Posterior vena cava (tissue), 2 donors: ENCODE results near the gene TAPBPL. TPM values are rescaled to one million over a fixed set of nuclear protein-coding genes. Genes with fewer than 3 reads are reported as not detected.

ENCODE experiments used
- DNase-seq: peaks from one replicate; pipeline ENCODE4 v3.0.0-alpha.2; 2020; ENCODE audit warnings: low spot score
- intact Hi-C, 2 donors: fragments of 100-400 bp; cut with DNase I; formaldehyde crosslinking; loops; one replicate each; pipeline versions ENCODE4 v1.14.1 to v1.14.2; 2022 to 2023
- long read RNA-seq, 2 donors: library from polyadenylated mRNA; unstranded; transcript quantifications; one replicate each; pipeline ENCODE4 v2.0.0, GENCODE V29; 2020 to 2021
- total RNA-seq, 2 donors: library from RNA; stranded (reverse); fragmentation: NEBNext Ultra II Directional; extraction: Animal tissue kit (Norgen Biotek cat#: 25700); gene quantifications; one replicate each; pipeline ENCODE4 v1.2.1, GENCODE V29; 2021
- donor health status: DM: yes; HTN: yes; CAD: no.
- donor health status: DM: yes; HTN: yes; CAD: no.

TAPBPL gene, protein sequence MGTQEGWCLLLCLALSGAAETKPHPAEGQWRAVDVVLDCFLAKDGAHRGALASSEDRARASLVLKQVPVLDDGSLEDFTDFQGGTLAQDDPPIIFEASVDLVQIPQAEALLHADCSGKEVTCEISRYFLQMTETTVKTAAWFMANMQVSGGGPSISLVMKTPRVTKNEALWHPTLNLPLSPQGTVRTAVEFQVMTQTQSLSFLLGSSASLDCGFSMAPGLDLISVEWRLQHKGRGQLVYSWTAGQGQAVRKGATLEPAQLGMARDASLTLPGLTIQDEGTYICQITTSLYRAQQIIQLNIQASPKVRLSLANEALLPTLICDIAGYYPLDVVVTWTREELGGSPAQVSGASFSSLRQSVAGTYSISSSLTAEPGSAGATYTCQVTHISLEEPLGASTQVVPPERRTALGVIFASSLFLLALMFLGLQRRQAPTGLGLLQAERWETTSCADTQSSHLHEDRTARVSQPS
- 10 to 100 TPM; 15.3 to 20.6 TPM for total RNA-seq
- long read RNA-seq, donor 1, transcript TAPBPL-201 (7 exons, 1,741 nt), result major isoform, 6 of 10 reads
- long read RNA-seq, donor 1, partial matches to known transcripts, result 4 of 10 reads
- long read RNA-seq, donor 1, other reads (novel, unspliced or antisense), result 0 of 10 reads
- long read RNA-seq, donor 2, transcript TAPBPL-201 (7 exons, 1,741 nt), result major isoform, 92 of 103 reads
- long read RNA-seq, donor 2, partial matches to known transcripts, result 3 of 103 reads
- long read RNA-seq, donor 2, other reads (novel, unspliced or antisense), result 8 of 103 reads

DNA sequence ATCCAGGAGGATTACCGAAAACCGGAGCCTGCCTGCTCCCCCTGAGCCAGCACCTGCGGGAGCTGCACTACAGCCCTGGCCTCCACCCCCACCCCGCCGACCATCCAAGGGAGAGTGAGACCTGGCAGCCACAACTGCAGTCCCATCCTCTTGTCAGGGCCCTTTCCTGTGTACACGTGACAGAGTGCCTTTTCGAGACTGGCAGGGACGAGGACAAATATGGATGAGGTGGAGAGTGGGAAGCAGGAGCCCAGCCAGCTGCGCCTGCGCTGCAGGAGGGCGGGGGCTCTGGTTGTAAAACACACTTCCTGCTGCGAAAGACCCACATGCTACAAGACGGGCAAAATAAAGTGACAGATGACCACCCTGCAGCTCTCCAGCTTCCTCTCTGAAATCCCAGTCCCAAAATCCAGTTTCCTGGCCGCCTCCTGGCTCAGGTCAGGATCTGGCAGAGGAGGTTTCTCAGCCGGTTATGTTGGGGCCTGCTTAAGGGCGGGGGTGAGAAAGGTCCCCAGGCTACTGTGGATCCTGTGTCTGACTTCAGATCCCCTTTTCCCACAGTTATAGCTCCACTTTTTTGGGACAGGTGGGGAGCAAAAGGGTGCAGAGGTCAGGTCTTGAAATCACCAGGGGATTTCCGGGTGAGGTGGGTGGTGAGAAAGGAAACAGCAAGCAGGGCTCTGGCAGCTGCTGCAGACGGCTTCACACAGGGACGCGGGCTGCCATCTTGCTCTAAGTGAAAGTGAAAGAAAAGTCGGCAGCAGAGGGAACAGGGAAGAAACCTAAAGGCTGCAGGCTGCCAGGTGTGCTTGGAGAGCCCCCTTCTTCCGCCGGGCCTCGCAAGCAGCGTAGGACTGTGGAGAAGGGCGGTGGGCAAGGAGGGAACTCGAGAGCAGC lies at the start of gene TAPBPL:
Gene TAPBPL (plus strand): TSS at position 695 of the 897 bp plus-strand sequence. CDS start 207 bp downstream, outside the sequence.
- peak; percentile 93 for DNase-seq
- intact Hi-C loops, result no loop called here

DNA sequence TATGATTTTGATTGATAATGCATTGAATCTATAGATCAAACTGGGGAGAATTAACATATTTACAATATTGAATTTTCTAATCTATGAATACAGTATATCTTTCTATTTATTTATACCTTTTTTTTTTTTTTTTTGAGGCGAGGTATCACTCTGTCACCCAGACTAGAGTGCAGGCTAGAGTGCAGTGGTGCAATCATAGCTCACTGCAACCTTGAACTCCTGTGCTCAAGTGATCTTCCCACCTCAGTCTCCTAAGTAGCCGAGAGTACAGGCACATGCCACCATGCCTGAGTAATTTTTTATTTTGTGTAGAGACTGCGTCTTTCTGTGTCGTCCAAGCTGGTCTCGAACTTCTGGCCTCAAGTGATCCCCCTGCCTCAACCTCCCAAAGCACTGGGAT lies 47.5 kb upstream of the TAPBPL start:
- DNase-seq, result no peak
- intact Hi-C loops, result no loop called here

DNA sequence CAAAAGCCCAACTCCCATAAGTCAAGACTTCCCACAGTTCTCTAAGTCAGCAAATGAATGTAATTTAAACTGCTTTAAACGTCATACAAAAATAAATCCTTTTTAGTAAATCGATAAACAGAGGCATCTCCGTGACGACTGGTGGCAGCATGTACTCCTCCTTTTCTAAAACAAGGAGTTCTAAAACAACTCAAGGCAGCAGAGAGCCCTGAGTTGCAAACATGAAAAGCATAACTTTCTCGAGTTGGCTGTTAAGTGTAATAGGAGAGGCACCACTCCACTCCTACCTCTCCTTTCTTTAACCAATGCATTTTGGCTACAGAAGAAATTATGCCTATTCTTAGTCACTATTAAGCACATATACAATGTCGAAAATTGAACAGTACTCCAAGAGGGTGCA lies 45.9 kb upstream of the TAPBPL start:
- intact Hi-C loops, result no loop called here
- DNase-seq, result no peak

DNA sequence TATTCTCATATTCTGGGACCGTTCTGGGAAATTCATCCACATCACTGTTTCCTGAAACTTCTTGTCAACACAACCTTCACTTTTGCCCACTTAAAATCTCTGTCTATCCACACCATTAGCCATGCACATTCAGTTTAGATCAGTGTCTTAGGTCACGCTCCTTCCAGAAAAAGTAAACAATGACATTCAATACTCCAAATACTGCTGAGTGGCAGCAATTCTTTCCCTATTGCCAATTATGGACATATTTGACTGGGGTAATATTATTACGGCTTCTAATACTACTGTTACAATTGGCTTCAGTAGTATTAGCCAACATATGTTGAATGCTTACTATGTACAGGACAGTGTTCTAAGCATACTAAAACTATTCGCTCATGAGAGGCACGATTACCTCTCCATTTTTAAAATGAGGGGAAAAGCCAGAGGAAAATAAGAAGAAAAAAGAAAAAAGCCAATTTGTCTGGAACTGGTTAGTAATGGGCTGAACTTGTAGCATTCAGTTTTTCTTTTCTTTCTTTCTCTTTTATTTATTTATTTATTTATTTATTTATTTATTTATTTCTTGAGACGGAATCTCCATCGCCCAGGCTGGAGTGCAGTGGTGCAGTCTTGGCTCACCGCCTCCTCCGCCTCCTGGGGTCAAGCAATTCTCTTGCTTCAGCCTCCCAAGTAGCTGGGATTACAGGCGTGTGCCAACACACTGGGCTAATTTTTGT lies 44.4 kb upstream of the TAPBPL start:
- intact Hi-C loops, result no loop called here
- DNase-seq, result no peak

DNA sequence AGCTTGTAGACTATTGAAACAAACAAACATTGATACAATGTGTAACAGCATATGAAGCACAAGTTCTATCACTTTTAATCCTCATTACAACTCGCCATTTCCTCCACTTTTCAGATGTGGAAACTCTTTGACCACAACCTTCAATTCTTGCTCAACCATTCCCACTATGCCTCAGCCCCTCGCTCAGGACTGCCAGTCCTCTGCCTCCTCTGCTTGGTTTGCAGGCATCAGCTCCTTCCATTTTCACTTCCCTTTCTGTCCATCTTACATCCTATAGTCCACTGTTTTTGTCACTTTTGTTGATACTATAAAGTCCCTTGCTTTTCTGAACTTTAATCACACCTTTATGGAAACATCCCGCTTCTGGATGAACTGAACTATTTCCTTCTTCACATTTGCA lies 35.2 kb upstream of the TAPBPL start:
- DNase-seq, result no peak
- intact Hi-C loops, result loop anchor here in 1 of 2 donors (2.0 kb wide), 1 partner anchor 32 kb away; the partner anchor contains the start of gene LTBR

DNA sequence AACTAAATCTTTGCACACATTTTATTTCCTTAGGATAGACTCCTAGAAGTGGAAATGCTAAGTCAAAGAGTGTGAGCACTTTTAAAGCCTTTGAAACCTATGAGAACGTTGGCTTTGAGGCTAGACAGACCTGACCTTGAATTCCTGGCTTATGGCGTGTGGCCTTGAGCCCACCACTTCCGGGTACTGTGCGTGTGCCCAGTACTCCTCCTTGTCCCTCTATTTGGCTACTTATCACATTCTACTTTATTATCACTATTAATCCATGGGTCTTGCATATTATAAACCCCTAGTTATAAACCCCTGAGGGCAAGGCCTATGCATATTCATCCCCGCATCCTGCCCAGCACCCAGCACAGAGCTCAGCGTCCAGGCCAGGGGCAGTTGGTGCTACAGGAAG lies 33.0 kb upstream of the TAPBPL start:
- DNase-seq, result peak; percentile 34
- intact Hi-C loops, result no loop called here

DNA sequence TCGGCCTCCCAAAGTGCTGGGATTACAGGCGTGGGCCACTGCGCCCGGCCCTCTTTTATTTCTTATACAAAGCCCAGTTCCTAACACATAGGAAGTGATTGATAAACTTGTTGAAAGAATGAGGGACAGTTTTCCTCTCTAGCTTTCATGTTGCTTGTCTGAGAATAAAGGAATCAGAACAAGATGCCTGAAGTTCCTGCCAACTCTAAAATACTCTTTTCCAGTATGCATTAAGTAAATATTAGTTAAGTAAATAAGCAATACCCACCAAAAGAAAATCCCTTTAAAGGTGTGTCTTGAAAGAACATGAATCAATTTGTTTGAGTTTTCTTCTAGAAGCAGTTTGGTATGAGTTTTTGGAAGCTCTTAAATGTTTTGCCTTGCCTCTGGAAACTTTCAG lies 31.5 kb upstream of the TAPBPL start:
- intact Hi-C loops, result no loop called here
- no peak for DNase-seq

DNA sequence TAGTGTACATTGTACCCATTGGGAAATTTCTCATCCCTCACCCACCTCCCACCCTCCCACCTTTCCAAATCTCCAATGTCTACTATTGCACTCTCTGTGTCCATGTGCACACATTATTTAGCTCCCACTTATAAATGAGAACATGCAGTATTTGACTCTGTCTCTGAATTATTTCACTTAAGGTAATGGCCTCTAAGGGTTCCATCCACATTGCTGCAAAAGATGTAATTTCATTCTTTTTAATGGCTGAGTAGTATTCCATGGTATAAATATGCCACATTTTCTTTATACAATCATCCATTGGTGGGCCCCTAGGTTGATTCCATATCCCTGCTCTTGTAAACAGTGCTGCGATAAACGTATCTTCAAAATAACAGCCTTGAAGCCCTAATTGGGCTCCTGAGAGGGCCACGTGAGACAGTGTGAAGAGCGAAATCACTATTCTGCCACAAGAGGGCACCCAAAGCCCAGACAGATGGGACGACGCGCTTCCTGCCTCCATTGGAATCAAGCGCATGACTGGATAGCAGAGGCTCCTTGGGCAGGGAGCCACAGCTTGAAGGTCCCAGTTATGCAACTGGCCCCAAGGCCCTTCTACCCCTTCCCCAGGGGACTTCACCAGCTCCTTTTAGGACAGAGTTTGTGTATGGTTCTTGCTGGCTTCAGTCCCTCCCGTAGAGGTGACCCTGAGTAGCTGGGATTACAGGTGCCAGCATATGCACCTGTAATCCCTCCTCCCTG lies 28.4 kb upstream of the TAPBPL start:
- peak; percentile 95 for DNase-seq
- intact Hi-C loops, result loop anchor here in 1 of 2 donors (2.0 kb wide), 1 partner anchor 39 kb away; no protein-coding TSS in a partner anchor

DNA sequence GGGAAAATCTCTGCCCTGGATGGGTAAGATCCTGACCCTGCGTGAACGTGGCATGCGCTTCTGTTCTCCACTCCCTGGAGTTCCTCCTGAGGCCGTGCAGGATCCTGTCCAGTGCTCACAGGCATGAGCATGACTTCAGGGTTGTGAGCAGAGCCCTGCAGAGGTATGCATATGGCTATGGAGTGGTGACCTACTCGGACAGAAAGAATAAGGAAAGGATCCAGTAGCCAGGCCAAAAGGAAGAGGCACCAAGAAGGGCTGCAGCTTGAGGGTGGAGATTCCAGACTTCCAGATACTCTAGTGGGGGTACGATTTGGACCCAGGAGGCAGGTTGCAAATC lies 27.9 kb upstream of the TAPBPL start:
- intact Hi-C loops, result no loop called here
- no peak for DNase-seq

DNA sequence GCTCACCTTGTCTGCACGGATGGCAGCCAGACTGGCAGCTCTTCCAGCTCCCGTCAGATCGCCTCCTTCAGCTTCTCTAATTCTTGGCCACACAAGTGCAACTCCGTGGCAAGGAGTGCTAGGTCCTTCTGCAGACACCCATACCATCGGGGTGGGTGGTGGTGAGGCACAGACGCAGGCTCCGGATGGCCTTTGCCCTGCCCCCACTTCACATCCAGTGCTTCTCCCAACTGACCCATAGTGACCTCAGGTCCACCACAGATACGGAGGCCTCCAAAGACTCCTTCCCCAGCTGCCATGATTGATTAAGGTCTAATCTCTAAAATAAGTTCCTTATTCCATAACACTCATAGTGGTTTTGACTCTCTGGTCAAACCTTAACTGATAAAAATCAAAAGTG lies 27.0 kb upstream of the TAPBPL start:
- peak; percentile 66 for DNase-seq
- intact Hi-C loops, result loop anchor here (5.0 kb wide), 2 partner anchors 37 to 112 kb away; no protein-coding TSS in a partner anchor

DNA sequence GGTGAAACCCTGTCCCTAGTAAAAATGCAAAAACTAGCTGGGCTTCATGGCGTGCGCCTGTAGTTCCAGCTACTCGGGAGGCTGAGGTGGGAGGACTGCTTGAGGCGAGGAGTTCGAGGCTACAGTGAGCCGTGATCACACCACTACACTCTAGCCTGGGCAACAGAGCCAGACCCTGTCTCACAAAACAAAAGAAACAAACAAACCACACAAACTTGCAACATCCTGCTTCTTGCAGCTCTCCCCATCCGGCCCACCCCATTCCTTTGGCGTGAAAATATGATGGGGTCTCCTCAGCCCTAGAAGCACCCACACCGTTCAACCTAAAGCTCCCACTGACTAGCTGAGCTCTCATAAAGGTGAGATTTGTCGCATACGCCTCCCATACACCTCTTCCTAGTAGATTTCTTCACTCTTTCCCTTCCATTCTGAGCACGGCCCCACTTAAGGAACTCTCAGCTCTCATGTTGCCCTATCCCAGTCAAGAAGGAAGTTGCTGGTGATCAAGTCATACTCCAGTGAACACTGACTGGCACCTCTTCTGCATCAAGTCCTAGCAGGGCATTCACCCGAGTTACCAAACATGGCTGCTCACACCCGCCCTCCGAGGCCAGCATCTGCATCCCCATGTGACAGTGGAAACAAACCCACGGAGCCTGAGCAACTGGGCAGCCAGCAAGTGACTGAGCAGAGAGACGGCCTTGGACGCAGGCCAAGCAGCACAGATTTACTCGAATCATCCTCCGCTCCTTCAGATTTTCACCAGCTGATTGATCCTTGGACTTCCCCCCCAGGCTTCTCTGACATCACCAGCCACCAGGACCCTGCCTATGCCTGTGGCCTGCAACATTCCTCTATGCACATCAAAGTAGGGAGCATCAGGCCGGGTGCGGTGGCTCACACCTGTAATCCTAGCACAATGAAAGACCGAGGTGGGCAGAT lies 26.0 kb upstream of the TAPBPL start:
- intact Hi-C loops, result loop anchor here (5.0 kb wide), 2 partner anchors 36 to 111 kb away; no protein-coding TSS in a partner anchor
- DNase-seq, result peak; percentile 80

DNA sequence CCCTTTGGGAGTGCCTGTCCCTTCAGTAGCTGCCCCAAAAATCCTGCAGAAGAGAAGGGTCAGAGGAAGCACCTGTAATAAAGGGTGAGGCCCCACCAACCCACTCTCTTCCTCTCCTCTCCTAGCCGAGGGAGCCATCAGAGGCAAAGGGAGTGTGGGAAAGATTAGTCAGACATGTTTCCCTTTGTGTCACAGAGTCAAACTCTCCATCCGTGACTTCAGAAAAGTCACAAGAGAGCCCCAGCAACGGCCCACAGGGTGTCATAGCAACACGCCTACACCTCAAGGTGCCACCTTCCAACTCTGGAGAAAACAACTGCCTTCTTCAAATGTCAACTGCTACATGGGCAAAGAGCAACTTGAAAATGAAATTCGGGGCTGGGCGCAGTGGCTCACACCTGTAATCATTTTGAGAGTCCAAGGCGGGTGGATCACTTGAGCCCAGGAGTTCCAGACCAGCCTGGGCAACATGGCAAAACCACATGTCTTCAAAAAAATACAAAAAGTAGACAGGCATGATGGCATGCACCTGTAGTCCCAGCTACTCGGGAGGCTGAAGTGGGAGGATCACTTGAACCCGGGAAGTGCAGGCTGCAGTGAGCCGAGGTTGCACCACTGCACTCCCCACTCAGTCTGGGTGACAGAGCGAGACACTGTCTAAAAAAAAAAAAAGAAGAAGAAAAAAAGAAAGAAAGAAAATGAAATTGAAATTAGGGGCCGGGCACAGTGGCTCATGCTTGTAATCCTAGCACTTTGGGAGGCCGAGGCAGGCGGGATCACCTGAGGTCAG lies 24.8 kb upstream of the TAPBPL start:
- DNase-seq, result peak; percentile 49
- intact Hi-C loops, result loop anchor here (5.0 kb wide), 2 partner anchors 35 to 110 kb away; no protein-coding TSS in a partner anchor

DNA sequence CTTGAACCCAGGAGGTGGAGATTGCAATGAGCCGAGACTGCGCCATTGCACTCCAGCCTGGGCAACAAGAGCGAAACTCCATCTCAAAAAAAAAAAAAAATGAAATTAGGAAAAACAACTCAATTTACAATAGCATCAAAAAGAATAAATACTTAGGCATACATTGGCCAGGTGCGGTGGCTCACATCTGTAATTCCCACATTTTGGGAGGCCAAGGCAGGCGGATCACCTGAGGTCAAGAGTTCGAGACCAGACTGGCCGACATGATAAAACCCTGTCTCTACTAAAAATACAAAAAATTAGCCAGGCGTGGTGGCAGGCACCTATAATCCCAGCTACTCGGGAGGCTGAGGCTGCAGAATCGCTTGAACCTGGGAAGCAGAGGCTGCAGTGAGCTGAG lies 24.0 kb upstream of the TAPBPL start:
- intact Hi-C loops, result loop anchor here (5.0 kb wide), 2 partner anchors 35 to 110 kb away; no protein-coding TSS in a partner anchor
- DNase-seq, result peak; percentile 15

DNA sequence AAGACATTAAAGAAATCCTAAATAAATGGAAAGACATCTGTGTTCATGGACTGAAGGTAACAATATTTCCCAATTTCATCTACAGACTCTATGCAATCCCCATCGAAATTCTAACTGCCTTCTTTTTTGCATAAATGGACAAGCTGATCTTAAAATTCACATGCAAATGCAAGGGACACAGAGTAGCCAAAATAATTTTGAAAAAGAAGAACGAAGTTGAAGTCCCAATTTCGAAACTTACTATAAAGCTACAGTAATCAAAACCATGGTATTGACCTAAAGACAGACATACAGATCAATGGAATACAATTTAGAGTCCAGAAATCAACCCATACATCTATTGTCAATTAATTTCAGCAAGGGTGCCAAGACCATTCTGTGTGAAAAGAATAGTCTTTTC lies 23.5 kb upstream of the TAPBPL start:
- DNase-seq, result no peak
- intact Hi-C loops, result loop anchor here (5.0 kb wide), 2 partner anchors 34 to 109 kb away; no protein-coding TSS in a partner anchor

DNA sequence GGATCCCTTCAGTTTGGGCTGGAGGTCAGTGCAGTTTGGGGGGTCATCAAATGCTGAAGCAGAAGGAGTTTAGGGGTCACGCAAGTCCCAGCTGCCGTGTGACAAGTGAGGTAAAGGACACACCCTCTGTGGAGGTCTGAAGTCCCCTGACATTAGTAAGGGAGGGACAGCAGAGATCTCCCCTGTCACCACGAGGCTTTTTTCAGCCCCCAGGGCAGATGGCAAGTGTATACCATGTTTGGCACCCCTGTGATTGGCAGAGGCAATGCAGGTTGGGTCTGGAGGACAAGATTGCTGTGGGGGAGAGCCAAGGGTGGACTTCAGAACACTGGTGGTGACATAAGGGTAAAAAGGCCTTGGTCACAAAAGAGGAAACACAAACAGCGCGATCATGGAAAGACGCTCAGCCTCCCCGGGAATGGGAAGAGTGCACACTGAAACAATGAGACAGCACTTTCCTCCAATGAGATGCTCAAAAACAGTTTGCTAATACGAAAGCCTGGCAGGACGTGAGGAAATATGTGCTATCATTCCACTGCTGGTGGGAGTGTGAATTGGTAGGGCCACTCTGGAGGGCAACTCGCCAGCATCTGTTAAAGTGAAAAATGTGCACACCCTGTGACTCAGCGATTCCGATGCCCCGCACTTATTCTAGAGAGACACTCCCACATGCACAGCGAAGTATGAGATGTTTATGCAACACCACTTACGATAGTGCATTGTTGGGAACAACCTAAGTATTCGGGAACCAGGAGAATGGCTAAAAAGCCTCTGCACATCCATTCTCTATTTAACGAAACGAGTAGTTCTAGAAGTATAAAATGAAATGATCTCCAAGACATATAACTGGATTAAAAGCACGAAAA lies 21.5 kb upstream of the TAPBPL start:
- peak; percentile 97 for DNase-seq
- intact Hi-C loops, result no loop called here
